ENCODE results near the gene PODN. TPM values are rescaled to one million over a fixed set of nuclear protein-coding genes. Genes with fewer than 3 reads are reported as not detected.

PODN gene
- total RNA-seq, 1 experiment from 2014 or later, result not detected

DNA sequence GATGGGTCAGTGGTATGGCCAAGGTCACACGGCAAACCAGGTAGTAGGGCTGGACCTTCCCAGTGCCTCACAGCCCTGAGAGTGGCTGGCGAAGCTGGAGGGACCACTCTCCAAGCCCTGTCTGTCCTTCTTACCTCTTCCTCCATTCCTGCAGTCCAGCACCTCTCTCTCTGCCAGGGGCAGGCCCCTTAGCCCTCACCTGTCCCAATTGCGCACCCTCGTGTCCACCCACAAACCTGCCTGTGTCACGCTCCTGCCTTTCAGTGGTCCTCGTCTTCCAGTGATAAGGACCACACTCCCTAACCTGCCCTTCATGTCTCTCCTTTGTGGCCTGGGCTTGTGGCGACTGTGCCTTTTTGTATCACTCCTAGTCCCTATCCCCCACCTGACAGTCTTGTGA is 3.4 kb downstream of the PODN start:
- intact Hi-C loops (cut with micrococcal nuclease; ENCODE audit: unreplicated experiment), result loop anchor here (10.0 kb wide), 1 partner anchor 119 kb away; no protein-coding TSS in a partner anchor
- Histone ChIP-seq H3K27me3 (replicated peaks; ENCODE audit: insufficient read depth, low read depth, low read length, poor library complexity) (peaks cover 10% of the 10 kb centered on the region), H3K4me3 (ENCODE audit: low read depth, low read length, poor library complexity, severe bottlenecking) (no peak overlapping the region), H3K36me3 (ENCODE audit: insufficient read depth, low read length, poor library complexity, severe bottlenecking) (no peaks in the 10 kb centered on the region), H3K27ac (ENCODE audit: low read depth, low read length, poor library complexity, severe bottlenecking) (no peak overlapping the region), H3K9me3 (ENCODE audit: low read depth, low read length, poor library complexity, severe bottlenecking) (no peaks in the 10 kb centered on the region), H3K4me1 (ENCODE audit: insufficient read depth, low read length, poor library complexity, severe bottlenecking) (no peaks in the 10 kb centered on the region)
- TF ChIP-seq CTCF (conservative IDR thresholded peaks at IDR 0.05; ENCODE audit: low read depth, low read length), result no peak
- no peak for TF ChIP-seq EZH2 (IDR thresholded peaks at IDR 0.05; ENCODE audit: borderline replicate concordance, low read depth, low read length, poor library complexity, severe bottlenecking)
- POLR2A ChIA-PET (ENCODE audit: low non-redundant PET), result no interaction called here
- BruUV-seq (replicated peaks), result no TSS peak
- CTCF ChIA-PET, result interaction anchor here (0.7 kb wide), 1 partner anchor 117 kb away, joined by 4 read pairs; no protein-coding TSS in a partner anchor
- DNase-seq (ENCODE audit: low spot score), result no peak

- POLR2A ChIA-PET (ENCODE audit: low non-redundant PET), result no interaction called here
- Histone ChIP-seq H3K27ac (ENCODE audit: low read depth, low read length, poor library complexity, severe bottlenecking) (no peak overlapping the region), H3K27me3 (replicated peaks; ENCODE audit: insufficient read depth, low read depth, low read length, poor library complexity) (no peaks in the 10 kb centered on the region), H3K4me1 (ENCODE audit: insufficient read depth, low read length, poor library complexity, severe bottlenecking) (no peaks in the 10 kb centered on the region), H3K9me3 (ENCODE audit: low read depth, low read length, poor library complexity, severe bottlenecking) (no peaks in the 10 kb centered on the region), H3K4me3 (ENCODE audit: low read depth, low read length, poor library complexity, severe bottlenecking) (no peak overlapping the region), H3K36me3 (ENCODE audit: insufficient read depth, low read length, poor library complexity, severe bottlenecking) (no peaks in the 10 kb centered on the region)
- no TSS peak for BruUV-seq (replicated peaks)
- intact Hi-C loops (cut with micrococcal nuclease; ENCODE audit: unreplicated experiment), result loop anchor here (10.0 kb wide), 1 partner anchor 118 kb away; no protein-coding TSS in a partner anchor
- no peak for DNase-seq (ENCODE audit: low spot score)
- CTCF ChIA-PET, result no interaction called here
- TF ChIP-seq CTCF (conservative IDR thresholded peaks at IDR 0.05; ENCODE audit: low read depth, low read length) (no peak), EZH2 (IDR thresholded peaks at IDR 0.05; ENCODE audit: borderline replicate concordance, low read depth, low read length, poor library complexity, severe bottlenecking) (no peak)
Measured at GRCh38 chr1:53066488-53066887, 4.5 kb downstream of the PODN start.

- CTCF ChIA-PET, result no interaction called here
- intact Hi-C loops (cut with micrococcal nuclease; ENCODE audit: unreplicated experiment), result loop anchor here (10.0 kb wide), 1 partner anchor 118 kb away; no protein-coding TSS in a partner anchor
Measured at GRCh38 chr1:53066891-53067738, 5.1 kb downstream of the PODN start.

More at GRCh38 chr1:53066891-53067738, 5.1 kb downstream of the PODN start:
- DNase-seq (ENCODE audit: low spot score), result no peak
- Histone ChIP-seq H3K4me1 (ENCODE audit: insufficient read depth, low read length, poor library complexity, severe bottlenecking) (no peaks in the 10 kb centered on the region), H3K27me3 (replicated peaks; ENCODE audit: insufficient read depth, low read depth, low read length, poor library complexity) (no peaks in the 10 kb centered on the region), H3K4me3 (ENCODE audit: low read depth, low read length, poor library complexity, severe bottlenecking) (no peak overlapping the region), H3K9me3 (ENCODE audit: low read depth, low read length, poor library complexity, severe bottlenecking) (no peaks in the 10 kb centered on the region), H3K36me3 (ENCODE audit: insufficient read depth, low read length, poor library complexity, severe bottlenecking) (no peaks in the 10 kb centered on the region), H3K27ac (ENCODE audit: low read depth, low read length, poor library complexity, severe bottlenecking) (no peak overlapping the region)
- no TSS peak for BruUV-seq (replicated peaks)
- POLR2A ChIA-PET (ENCODE audit: low non-redundant PET), result no interaction called here
- TF ChIP-seq EZH2 (IDR thresholded peaks at IDR 0.05; ENCODE audit: borderline replicate concordance, low read depth, low read length, poor library complexity, severe bottlenecking) (no peak), CTCF (conservative IDR thresholded peaks at IDR 0.05; ENCODE audit: low read depth, low read length) (no peak)

Data from A673 (cell line).